Measurements from ENCODE around the gene VAC14. TPM values are rescaled to one million over a fixed set of nuclear protein-coding genes. Genes with fewer than 3 reads are reported as not detected.

VAC14 gene
- total RNA-seq, 1 donor from 2014 or later: 38.4 TPM

- no peak for DNase-seq (ENCODE audit: low spot score, unreplicated experiment)
- no peak for TF ChIP-seq CTCF (IDR thresholded peaks at IDR 0.05; ENCODE audit: unreplicated experiment)
- peaks cover 1% of the 10 kb centered on the region for H3K36me3 Mint-ChIP-seq (ENCODE audit: insufficient read depth)
- H3K9me3 Mint-ChIP-seq (ENCODE audit: low read depth): no peaks in the 10 kb centered on the region
- peaks cover 2% of the 10 kb centered on the region for H3K4me1 Mint-ChIP-seq (ENCODE audit: low read depth)
- H3K27me3 Mint-ChIP-seq: no peaks in the 10 kb centered on the region
- H3K27ac Mint-ChIP-seq: no peak overlapping the region
- no peak overlapping the region for H3K4me3 Mint-ChIP-seq (ENCODE audit: low read depth)
Measured at GRCh38 chr16:70659953-70660671, 140.8 kb downstream of the VAC14 start.

GRCh38 chr16:70659546-70659945, 141.4 kb downstream of the VAC14 start:
- TF ChIP-seq CTCF (IDR thresholded peaks at IDR 0.05; ENCODE audit: unreplicated experiment): no peak
- no peaks in the 10 kb centered on the region for H3K27me3 Mint-ChIP-seq
- no peaks in the 10 kb centered on the region for H3K9me3 Mint-ChIP-seq (ENCODE audit: low read depth)
- peaks cover 1% of the 10 kb centered on the region for H3K36me3 Mint-ChIP-seq (ENCODE audit: insufficient read depth)
- no peak for DNase-seq (ENCODE audit: low spot score, unreplicated experiment)
- no peak overlapping the region for H3K4me3 Mint-ChIP-seq (ENCODE audit: low read depth)
- H3K4me1 Mint-ChIP-seq (ENCODE audit: low read depth): peaks cover 2% of the 10 kb centered on the region
- H3K27ac Mint-ChIP-seq: no peak overlapping the region

- Mint-ChIP-seq H3K36me3 (ENCODE audit: insufficient read depth) (peaks cover 1% of the 10 kb centered on the region), H3K4me3 (ENCODE audit: low read depth) (no peak overlapping the region), H3K27me3 (peaks cover under 1% of the 10 kb centered on the region), H3K27ac (no peak overlapping the region), H3K9me3 (ENCODE audit: low read depth) (no peaks in the 10 kb centered on the region), H3K4me1 (ENCODE audit: low read depth) (peaks cover 2% of the 10 kb centered on the region)
- TF ChIP-seq CTCF (IDR thresholded peaks at IDR 0.05; ENCODE audit: unreplicated experiment): no peak
- DNase-seq (ENCODE audit: low spot score, unreplicated experiment): no peak
Measured at GRCh38 chr16:70658921-70659320, 142.0 kb downstream of the VAC14 start.

GRCh38 chr16:70657956-70658355, 143.0 kb downstream of the VAC14 start:
- H3K4me1 Mint-ChIP-seq (ENCODE audit: low read depth): peaks cover 3% of the 10 kb centered on the region
- H3K4me3 Mint-ChIP-seq (ENCODE audit: low read depth): no peak overlapping the region
- peaks cover 4% of the 10 kb centered on the region for H3K27me3 Mint-ChIP-seq
- DNase-seq (ENCODE audit: low spot score, unreplicated experiment): no peak
- H3K27ac Mint-ChIP-seq: no peak overlapping the region
- no peak for TF ChIP-seq CTCF (IDR thresholded peaks at IDR 0.05; ENCODE audit: unreplicated experiment)
- peaks cover 1% of the 10 kb centered on the region for H3K36me3 Mint-ChIP-seq (ENCODE audit: insufficient read depth)
- no peaks in the 10 kb centered on the region for H3K9me3 Mint-ChIP-seq (ENCODE audit: low read depth)

GRCh38 chr16:70656712-70657263, 144.2 kb downstream of the VAC14 start:
- H3K4me3 Mint-ChIP-seq (ENCODE audit: low read depth): no peak overlapping the region
- H3K27me3 Mint-ChIP-seq: peaks cover 4% of the 10 kb centered on the region
- H3K9me3 Mint-ChIP-seq (ENCODE audit: low read depth): no peaks in the 10 kb centered on the region
- H3K36me3 Mint-ChIP-seq (ENCODE audit: insufficient read depth): no peaks in the 10 kb centered on the region
- no peak for DNase-seq (ENCODE audit: low spot score, unreplicated experiment)
- TF ChIP-seq CTCF (IDR thresholded peaks at IDR 0.05; ENCODE audit: unreplicated experiment): peak; percentile 14
- H3K27ac Mint-ChIP-seq: no peak overlapping the region
- H3K4me1 Mint-ChIP-seq (ENCODE audit: low read depth): peaks cover 3% of the 10 kb centered on the region
